Astrocyte of the spinal cord (primary cell): ENCODE results near the gene PUSL1.

Experiments used
- DNase-seq: peaks from one replicate; pipeline ENCODE4 v3.0.0; 2011; ENCODE audit warnings: low read depth, low spot score
- H3K4me3 ChIP-seq: 2 replicates; pipeline ENCODE4 v1.5.1; 2011; ENCODE audit warnings: low read depth, mild to moderate bottlenecking, low read length, moderate library complexity
- in situ Hi-C: cut with HindIII; loops from 2 replicates; pipeline ENCODE4 v1.10.0; 2017; ENCODE audit warnings: low sequenced_read_pairs
- TF ChIP-seq, protein P1 (sequence below): IDR thresholded peaks from 2 replicates; pipeline ENCODE4 v1.5.1; 2012; ENCODE audit warnings: low read depth, mild to moderate bottlenecking, low read length, inconsistent platforms

Gene PUSL1

GRCh38 chr1:1329304-1330210, 21.2 kb downstream of the PUSL1 start:
- no peak for DNase-seq
- TF ChIP-seq, protein P1, sequence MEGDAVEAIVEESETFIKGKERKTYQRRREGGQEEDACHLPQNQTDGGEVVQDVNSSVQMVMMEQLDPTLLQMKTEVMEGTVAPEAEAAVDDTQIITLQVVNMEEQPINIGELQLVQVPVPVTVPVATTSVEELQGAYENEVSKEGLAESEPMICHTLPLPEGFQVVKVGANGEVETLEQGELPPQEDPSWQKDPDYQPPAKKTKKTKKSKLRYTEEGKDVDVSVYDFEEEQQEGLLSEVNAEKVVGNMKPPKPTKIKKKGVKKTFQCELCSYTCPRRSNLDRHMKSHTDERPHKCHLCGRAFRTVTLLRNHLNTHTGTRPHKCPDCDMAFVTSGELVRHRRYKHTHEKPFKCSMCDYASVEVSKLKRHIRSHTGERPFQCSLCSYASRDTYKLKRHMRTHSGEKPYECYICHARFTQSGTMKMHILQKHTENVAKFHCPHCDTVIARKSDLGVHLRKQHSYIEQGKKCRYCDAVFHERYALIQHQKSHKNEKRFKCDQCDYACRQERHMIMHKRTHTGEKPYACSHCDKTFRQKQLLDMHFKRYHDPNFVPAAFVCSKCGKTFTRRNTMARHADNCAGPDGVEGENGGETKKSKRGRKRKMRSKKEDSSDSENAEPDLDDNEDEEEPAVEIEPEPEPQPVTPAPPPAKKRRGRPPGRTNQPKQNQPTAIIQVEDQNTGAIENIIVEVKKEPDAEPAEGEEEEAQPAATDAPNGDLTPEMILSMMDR = no peak
- in situ Hi-C loops = no loop called here
- no peak overlapping the region for H3K4me3 ChIP-seq

- DNase-seq = no peak
- H3K4me3 ChIP-seq = no peak overlapping the region
- TF ChIP-seq, protein P1 = no peak
- in situ Hi-C loops = no loop called here
Observed at GRCh38 chr1:1330366-1331067, 22.1 kb downstream of the PUSL1 start.

GRCh38 chr1:1331068-1331965, 22.9 kb downstream of the PUSL1 start, which contains the start of gene TAS1R3:
TSS of gene TAS1R3 (plus strand) at chr1:1331280. CDS start at chr1:1331346, 66 bp downstream.
- in situ Hi-C loops = no loop called here
- TF ChIP-seq, protein P1 = no peak
- DNase-seq = no peak
- H3K4me3 ChIP-seq = no peak within 1 kb of the TSS

DNA sequence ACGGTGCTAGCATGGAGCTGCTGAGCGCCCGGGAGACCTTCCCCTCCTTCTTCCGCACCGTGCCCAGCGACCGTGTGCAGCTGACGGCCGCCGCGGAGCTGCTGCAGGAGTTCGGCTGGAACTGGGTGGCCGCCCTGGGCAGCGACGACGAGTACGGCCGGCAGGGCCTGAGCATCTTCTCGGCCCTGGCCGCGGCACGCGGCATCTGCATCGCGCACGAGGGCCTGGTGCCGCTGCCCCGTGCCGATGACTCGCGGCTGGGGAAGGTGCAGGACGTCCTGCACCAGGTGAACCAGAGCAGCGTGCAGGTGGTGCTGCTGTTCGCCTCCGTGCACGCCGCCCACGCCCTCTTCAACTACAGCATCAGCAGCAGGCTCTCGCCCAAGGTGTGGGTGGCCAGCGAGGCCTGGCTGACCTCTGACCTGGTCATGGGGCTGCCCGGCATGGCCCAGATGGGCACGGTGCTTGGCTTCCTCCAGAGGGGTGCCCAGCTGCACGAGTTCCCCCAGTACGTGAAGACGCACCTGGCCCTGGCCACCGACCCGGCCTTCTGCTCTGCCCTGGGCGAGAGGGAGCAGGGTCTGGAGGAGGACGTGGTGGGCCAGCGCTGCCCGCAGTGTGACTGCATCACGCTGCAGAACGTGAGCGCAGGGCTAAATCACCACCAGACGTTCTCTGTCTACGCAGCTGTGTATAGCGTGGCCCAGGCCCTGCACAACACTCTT, 23.8 kb downstream of the PUSL1 start:
- DNase-seq = no peak
- in situ Hi-C loops = no loop called here
- no peak overlapping the region for H3K4me3 ChIP-seq
- TF ChIP-seq, protein P1 = no peak

DNA sequence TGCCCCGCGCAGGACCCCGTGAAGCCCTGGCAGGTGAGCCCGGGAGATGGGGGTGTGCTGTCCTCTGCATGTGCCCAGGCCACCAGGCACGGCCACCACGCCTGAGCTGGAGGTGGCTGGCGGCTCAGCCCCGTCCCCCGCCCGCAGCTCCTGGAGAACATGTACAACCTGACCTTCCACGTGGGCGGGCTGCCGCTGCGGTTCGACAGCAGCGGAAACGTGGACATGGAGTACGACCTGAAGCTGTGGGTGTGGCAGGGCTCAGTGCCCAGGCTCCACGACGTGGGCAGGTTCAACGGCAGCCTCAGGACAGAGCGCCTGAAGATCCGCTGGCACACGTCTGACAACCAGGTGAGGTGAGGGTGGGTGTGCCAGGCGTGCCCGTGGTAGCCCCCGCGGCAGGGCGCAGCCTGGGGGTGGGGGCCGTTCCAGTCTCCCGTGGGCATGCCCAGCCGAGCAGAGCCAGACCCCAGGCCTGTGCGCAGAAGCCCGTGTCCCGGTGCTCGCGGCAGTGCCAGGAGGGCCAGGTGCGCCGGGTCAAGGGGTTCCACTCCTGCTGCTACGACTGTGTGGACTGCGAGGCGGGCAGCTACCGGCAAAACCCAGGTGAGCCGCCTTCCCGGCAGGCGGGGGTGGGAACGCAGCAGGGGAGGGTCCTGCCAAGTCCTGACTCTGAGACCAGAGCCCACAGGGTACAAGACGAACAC, 24.5 kb downstream of the PUSL1 start:
- no peak for DNase-seq
- TF ChIP-seq, protein P1 = no peak
- no peak overlapping the region for H3K4me3 ChIP-seq
- in situ Hi-C loops = no loop called here
